Measurements from ENCODE around the gene LYPD6B.

LYPD6B gene

GRCh38 chr2:149050188-149050587 lies 11.7 kb downstream of the LYPD6B start:
- Histone ChIP-seq H3K4me3 (ENCODE audit: low read depth, low read length) (no peak overlapping the region), H3K36me3 (ENCODE audit: control insufficient read depth, insufficient read depth, low read length) (no peaks in the 10 kb centered on the region), H3K4me2 (ENCODE audit: low read length) (no peak overlapping the region), H3K4me1 (no peaks in the 10 kb centered on the region), H3K79me2 (no peaks in the 10 kb centered on the region), H3K9ac (no peak overlapping the region), H3K27me3 (ENCODE audit: control insufficient read depth, insufficient read depth, low read length) (no peaks in the 10 kb centered on the region), H2AFZ (no peak overlapping the region), H3K9me3 (ENCODE audit: control insufficient read depth, low read length) (no peaks in the 10 kb centered on the region), H3K27ac (no peak overlapping the region)
- no peak for TF ChIP-seq CTCF (IDR thresholded peaks at IDR 0.05)

- Histone ChIP-seq H3K4me3 (ENCODE audit: low read depth, low read length) (no peak overlapping the region), H3K4me1 (no peaks in the 10 kb centered on the region), H3K4me2 (ENCODE audit: low read length) (no peak overlapping the region), H3K9ac (no peak overlapping the region), H3K79me2 (no peaks in the 10 kb centered on the region), H3K27me3 (ENCODE audit: control insufficient read depth, insufficient read depth, low read length) (no peaks in the 10 kb centered on the region), H2AFZ (no peak overlapping the region), H3K9me3 (ENCODE audit: control insufficient read depth, low read length) (no peaks in the 10 kb centered on the region), H3K36me3 (ENCODE audit: control insufficient read depth, insufficient read depth, low read length) (no peaks in the 10 kb centered on the region), H3K27ac (no peak overlapping the region)
- no peak for TF ChIP-seq CTCF (IDR thresholded peaks at IDR 0.05)
These were observed 17.3 kb downstream of the LYPD6B start for GRCh38 chr2:149055751-149056150.

- no peak overlapping the region for H3K27ac ChIP-seq
- no peak overlapping the region for H3K4me3 ChIP-seq (ENCODE audit: low read depth, low read length)
- no peaks in the 10 kb centered on the region for H3K4me1 ChIP-seq
- H3K9ac ChIP-seq: no peak overlapping the region
- H3K4me2 ChIP-seq (ENCODE audit: low read length): no peak overlapping the region
- H2AFZ ChIP-seq: no peak overlapping the region
- no peak for TF ChIP-seq CTCF (IDR thresholded peaks at IDR 0.05)
- H3K79me2 ChIP-seq: no peaks in the 10 kb centered on the region
- H3K27me3 ChIP-seq (ENCODE audit: control insufficient read depth, insufficient read depth, low read length): no peaks in the 10 kb centered on the region
- H3K9me3 ChIP-seq (ENCODE audit: control insufficient read depth, low read length): no peaks in the 10 kb centered on the region
- H3K36me3 ChIP-seq (ENCODE audit: control insufficient read depth, insufficient read depth, low read length): no peaks in the 10 kb centered on the region
These were observed 18.2 kb downstream of the LYPD6B start for GRCh38 chr2:149056541-149057255.

GRCh38 chr2:149057401-149057800 lies 18.9 kb downstream of the LYPD6B start:
- Histone ChIP-seq H3K27ac (no peak overlapping the region), H3K4me2 (ENCODE audit: low read length) (no peak overlapping the region), H3K27me3 (ENCODE audit: control insufficient read depth, insufficient read depth, low read length) (no peaks in the 10 kb centered on the region), H3K36me3 (ENCODE audit: control insufficient read depth, insufficient read depth, low read length) (no peaks in the 10 kb centered on the region), H3K79me2 (no peaks in the 10 kb centered on the region), H3K9ac (no peak overlapping the region), H3K9me3 (ENCODE audit: control insufficient read depth, low read length) (no peaks in the 10 kb centered on the region), H3K4me3 (ENCODE audit: low read depth, low read length) (no peak overlapping the region), H3K4me1 (no peaks in the 10 kb centered on the region), H2AFZ (no peak overlapping the region)
- TF ChIP-seq CTCF (IDR thresholded peaks at IDR 0.05): no peak

GRCh38 chr2:149058936-149059335 lies 20.4 kb downstream of the LYPD6B start:
- H3K9ac ChIP-seq: no peak overlapping the region
- H3K4me3 ChIP-seq (ENCODE audit: low read depth, low read length): no peak overlapping the region
- no peaks in the 10 kb centered on the region for H3K27me3 ChIP-seq (ENCODE audit: control insufficient read depth, insufficient read depth, low read length)
- H3K27ac ChIP-seq: no peak overlapping the region
- no peaks in the 10 kb centered on the region for H3K9me3 ChIP-seq (ENCODE audit: control insufficient read depth, low read length)
- no peak overlapping the region for H2AFZ ChIP-seq
- no peak for TF ChIP-seq CTCF (IDR thresholded peaks at IDR 0.05)
- no peak overlapping the region for H3K4me2 ChIP-seq (ENCODE audit: low read length)
- no peaks in the 10 kb centered on the region for H3K36me3 ChIP-seq (ENCODE audit: control insufficient read depth, insufficient read depth, low read length)
- H3K4me1 ChIP-seq: no peaks in the 10 kb centered on the region
- no peaks in the 10 kb centered on the region for H3K79me2 ChIP-seq
